DOHH2 (cell line): ENCODE data around the gene NAP1L4.

ENCODE experiments used
- H3F3A ChIP-seq: fragments of 200-600 bp; sonication (generic), shearing (Covaris generic); 2 replicates; pipeline ENCODE4 v1.6.0; 2016; ENCODE audit warnings: antibody characterized with exemption, mild to moderate bottlenecking; ENCODE audit not compliant: control insufficient read depth, insufficient read depth
- H3K27ac ChIP-seq: fragments of 200-600 bp; sonication (generic); 2 replicates; pipeline ENCODE4 v1.5.1; 2014; ENCODE audit warnings: low read depth, mild to moderate bottlenecking, low read length, moderate library complexity
- H3K27me3 ChIP-seq: fragments of 200-600 bp; sonication (generic); 2 replicates; pipeline ENCODE4 v1.6.1; 2014; ENCODE audit warnings: mild to moderate bottlenecking, low read length, mixed read lengths; ENCODE audit not compliant: control insufficient read depth
- H3K36me3 ChIP-seq: fragments of 200-600 bp; sonication (generic); 2 replicates; pipeline ENCODE4 v1.6.1; 2014; ENCODE audit warnings: mild to moderate bottlenecking, low read length, moderate library complexity, mixed read lengths; ENCODE audit not compliant: control insufficient read depth
- H3K4me1 ChIP-seq: fragments of 200-600 bp; sonication (generic); 2 replicates; pipeline ENCODE4 v1.6.1; 2014; ENCODE audit warnings: mild to moderate bottlenecking, low read length, mixed read lengths; ENCODE audit not compliant: control insufficient read depth
- H3K4me2 ChIP-seq: fragments of 200-600 bp; sonication (generic); 2 replicates; pipeline ENCODE4 v1.6.0; 2014; ENCODE audit warnings: mild to moderate bottlenecking, low read length, moderate library complexity
- H3K4me3 ChIP-seq: fragments of 200-600 bp; sonication (generic); 2 replicates; pipeline ENCODE4 v1.5.1; 2014; ENCODE audit warnings: mild to moderate bottlenecking, low read length, mixed read lengths
- H3K79me2 ChIP-seq: fragments of 200-600 bp; sonication (generic); 2 replicates; pipeline ENCODE4 v1.6.1; 2014; ENCODE audit warnings: mild to moderate bottlenecking, low read length, mixed read lengths; ENCODE audit not compliant: control insufficient read depth
- H3K9me2 ChIP-seq: fragments of 200-600 bp; sonication (generic); replicated peaks from 2 replicates; pipeline ENCODE4 v1.6.1; 2014; ENCODE audit warnings: mild to moderate bottlenecking, low read length, mixed read lengths; ENCODE audit not compliant: control insufficient read depth
- H3K9me3 ChIP-seq: fragments of 200-600 bp; sonication (generic); 2 replicates; pipeline ENCODE4 v1.6.1; 2014; ENCODE audit warnings: antibody characterized with exemption, low read length, mixed read lengths; ENCODE audit not compliant: control insufficient read depth, insufficient read depth
- H4K20me1 ChIP-seq: fragments of 200-600 bp; sonication (generic); 2 replicates; pipeline ENCODE4 v1.6.0; 2014; ENCODE audit warnings: low read depth, mild to moderate bottlenecking, antibody characterized with exemption, low read length, moderate library complexity; ENCODE audit not compliant: control insufficient read depth, insufficient read depth
- EZH2phosphoT487 ChIP-seq: fragments of 200-600 bp; sonication (generic); IDR thresholded peaks from 2 replicates; pipeline ENCODE4 v1.6.1; 2017; ENCODE audit warnings: borderline replicate concordance, mild to moderate bottlenecking, antibody characterized with exemption, low read length, moderate library complexity, mixed read lengths
- TF ChIP-seq, protein P1 (sequence below): fragments of 200-600 bp; sonication (generic); IDR thresholded peaks from one replicate; pipeline ENCODE4 v1.5.1; 2014; ENCODE audit warnings: antibody characterized with exemption, mild to moderate bottlenecking, low read depth, low read length; ENCODE audit not compliant: poor library complexity, severe bottlenecking

NAP1L4 gene

DNA sequence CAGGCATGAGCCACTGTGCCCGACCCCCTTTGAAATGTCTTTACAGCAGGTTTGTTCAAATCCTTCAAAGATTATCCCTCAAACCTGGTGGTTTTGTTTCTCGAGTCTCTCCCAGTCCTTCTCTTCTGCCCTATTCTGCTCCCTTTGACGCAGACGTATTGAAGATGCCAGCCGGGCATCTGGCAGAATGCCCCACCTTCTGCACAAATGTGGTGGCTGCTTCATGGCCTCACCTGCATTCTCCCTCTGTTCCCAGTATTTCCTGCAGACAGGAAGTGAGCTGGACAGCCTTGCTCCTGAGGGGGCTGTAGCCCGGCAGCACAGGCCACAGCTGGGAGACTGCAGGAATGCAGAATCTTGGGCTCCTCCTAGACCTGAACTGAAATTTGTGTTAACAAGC lies 4.8 kb upstream of the NAP1L4 start:
- Histone ChIP-seq H3K36me3 (peaks cover 14% of the 10 kb centered on the region), H4K20me1 (no peaks in the 10 kb centered on the region), H3K4me3 (no peak overlapping the region), H3K9me2 (no peaks in the 10 kb centered on the region), H3K27me3 (no peaks in the 10 kb centered on the region), H3K4me2 (no peak overlapping the region), H3K9me3 (no peaks in the 10 kb centered on the region), H3K27ac (no peak overlapping the region), H3K4me1 (peaks cover 16% of the 10 kb centered on the region), H3K79me2 (peaks cover 5% of the 10 kb centered on the region), H3F3A (peaks cover 3% of the 10 kb centered on the region; the same call in 1 of the 2 replicates)
- TF ChIP-seq, protein P1, sequence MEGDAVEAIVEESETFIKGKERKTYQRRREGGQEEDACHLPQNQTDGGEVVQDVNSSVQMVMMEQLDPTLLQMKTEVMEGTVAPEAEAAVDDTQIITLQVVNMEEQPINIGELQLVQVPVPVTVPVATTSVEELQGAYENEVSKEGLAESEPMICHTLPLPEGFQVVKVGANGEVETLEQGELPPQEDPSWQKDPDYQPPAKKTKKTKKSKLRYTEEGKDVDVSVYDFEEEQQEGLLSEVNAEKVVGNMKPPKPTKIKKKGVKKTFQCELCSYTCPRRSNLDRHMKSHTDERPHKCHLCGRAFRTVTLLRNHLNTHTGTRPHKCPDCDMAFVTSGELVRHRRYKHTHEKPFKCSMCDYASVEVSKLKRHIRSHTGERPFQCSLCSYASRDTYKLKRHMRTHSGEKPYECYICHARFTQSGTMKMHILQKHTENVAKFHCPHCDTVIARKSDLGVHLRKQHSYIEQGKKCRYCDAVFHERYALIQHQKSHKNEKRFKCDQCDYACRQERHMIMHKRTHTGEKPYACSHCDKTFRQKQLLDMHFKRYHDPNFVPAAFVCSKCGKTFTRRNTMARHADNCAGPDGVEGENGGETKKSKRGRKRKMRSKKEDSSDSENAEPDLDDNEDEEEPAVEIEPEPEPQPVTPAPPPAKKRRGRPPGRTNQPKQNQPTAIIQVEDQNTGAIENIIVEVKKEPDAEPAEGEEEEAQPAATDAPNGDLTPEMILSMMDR, result no peak
- TF ChIP-seq EZH2phosphoT487, result no peak

GRCh38 chr11:2995893-2996554 lies 3.9 kb upstream of the NAP1L4 start:
- Histone ChIP-seq H3K79me2 (peaks cover 13% of the 10 kb centered on the region), H3K9me2 (no peaks in the 10 kb centered on the region), H3K4me3 (no peak overlapping the region), H4K20me1 (no peaks in the 10 kb centered on the region), H3K27ac (no peak overlapping the region), H3K36me3 (peaks cover 11% of the 10 kb centered on the region), H3K4me2 (no peak overlapping the region), H3K27me3 (no peaks in the 10 kb centered on the region), H3K4me1 (peaks cover 16% of the 10 kb centered on the region), H3F3A (peaks cover 3% of the 10 kb centered on the region; the same call in 1 of the 2 replicates), H3K9me3 (no peaks in the 10 kb centered on the region)
- TF ChIP-seq, protein P1, result no peak
- TF ChIP-seq EZH2phosphoT487, result no peak

GRCh38 chr11:2995031-2995561 lies 3.0 kb upstream of the NAP1L4 start:
- Histone ChIP-seq H3K4me2 (no peak overlapping the region), H3K9me2 (no peaks in the 10 kb centered on the region), H3K9me3 (no peaks in the 10 kb centered on the region), H3K4me3 (no peak overlapping the region), H3F3A (peaks cover 3% of the 10 kb centered on the region; the same call in 1 of the 2 replicates), H4K20me1 (peaks cover 5% of the 10 kb centered on the region; the same call in 1 of the 2 replicates), H3K36me3 (peaks cover 16% of the 10 kb centered on the region), H3K79me2 (peaks cover 23% of the 10 kb centered on the region), H3K27ac (no peak overlapping the region), H3K4me1 (peaks cover 20% of the 10 kb centered on the region), H3K27me3 (no peaks in the 10 kb centered on the region)
- TF ChIP-seq, protein P1, result no peak
- TF ChIP-seq EZH2phosphoT487, result no peak
